Kidney (tissue), 14 donors: Measurements from ENCODE around the gene GLDC. TPM values are rescaled to one million over a fixed set of nuclear protein-coding genes. Genes with fewer than 3 reads are reported as not detected.

ENCODE experiments used
- DNase-seq, 5 donors: peaks; one replicate each; pipeline ENCODE4 v3.0.0-alpha.2; 2013 to 2020
- FAIRE-seq: peaks from 2 replicates; lab custom pipeline; 2012; peaks lifted over from hg19 to GRCh38; lab: Jason Lieb, UNC
- H3K27ac ChIP-seq, 2 donors: one replicate each; pipeline ENCODE4 v1.7.0; 2013; ENCODE audit warnings: low read depth in 2 of 2, low read length in 2 of 2, inconsistent platforms in 1 of 2
- H3K27me3 ChIP-seq: one replicate; pipeline ENCODE4 v1.7.1; 2013; ENCODE audit warnings: low read length, inconsistent platforms; ENCODE audit not compliant: control insufficient read depth, insufficient read depth
- H3K36me3 ChIP-seq, 3 donors: one replicate each; pipeline versions ENCODE4 v1.7.0 to v1.7.1; 2013; ENCODE audit warnings: low read length in 3 of 3, control low read depth in 1 of 3, inconsistent platforms in 1 of 3; ENCODE audit not compliant: insufficient read depth in 3 of 3, control insufficient read depth in 2 of 3
- H3K4me1 ChIP-seq, 3 donors: one replicate each; pipeline versions ENCODE4 v1.7.0 to v1.7.1; 2013; ENCODE audit warnings: low read length in 3 of 3, inconsistent platforms in 1 of 3, low read depth in 1 of 3; ENCODE audit not compliant: control insufficient read depth in 2 of 3, insufficient read depth in 2 of 3
- H3K4me3 ChIP-seq, 3 donors: one replicate each; pipeline versions ENCODE4 v1.7.0 to v1.8.1; 2013; ENCODE audit warnings: low read length in 3 of 3, control low read depth in 1 of 3, inconsistent platforms in 1 of 3
- H3K9ac ChIP-seq, 3 donors: one replicate each; pipeline versions ENCODE4 v1.7.0 to v1.7.1; 2013; ENCODE audit warnings: low read length in 3 of 3, control low read depth in 1 of 3, inconsistent platforms in 1 of 3
- H3K9me3 ChIP-seq, 3 donors: one replicate each; pipeline versions ENCODE4 v1.7.0 to v1.7.1; 2013; ENCODE audit warnings: low read length in 3 of 3, control low read depth in 1 of 3, inconsistent platforms in 1 of 3; ENCODE audit not compliant: control insufficient read depth in 2 of 3, insufficient read depth in 1 of 3
- intact Hi-C: fragments of 100-400 bp; cut with DNase I; formaldehyde crosslinking; loops from one replicate; pipeline ENCODE4 v1.11.1; 2022
- polyA plus RNA-seq: library from polyadenylated mRNA; stranded (reverse); fragments of 350-450 nt; fragmentation: Illumina TruSeq; extraction: RNeasy Lipid Tissue Mini Kit (QIAGEN cat#74804); gene quantifications from one replicate; pipeline ENCODE4 v1.2.3, GENCODE V29; 2014; ENCODE audit warnings: low read depth, low replicate concordance; ENCODE audit not compliant: insufficient read depth
- total RNA-seq: library from RNA; stranded (reverse); fragmentation: NEBNext Ultra II Directional; extraction: Animal tissue kit (Norgen Biotek cat#: 25700); gene quantifications from one replicate; pipeline ENCODE4 v1.2.1, GENCODE V29; 2021
- TF ChIP-seq, protein P1 (sequence below): IDR thresholded peaks from 3 replicates; pipeline ENCODE4 v1.5.1; 2012; ENCODE audit warnings: mild to moderate bottlenecking, moderate library complexity, borderline replicate concordance; ENCODE audit not compliant: insufficient read depth; ENCODE audit errors: extremely low read depth
- donor health status: control.
- donor health status: control.
- donor health status: control.
- donor health status: control.
- donor health status: control.
- donor health status: DM: yes; HTN: yes; CAD: no.
- donor health status: Normal renal cell carcinoma (clear cell type).

Gene GLDC
- total and polyA plus RNA-seq, 2 donors from 2014 or later: 60.1 to 79.7 TPM

DNA sequence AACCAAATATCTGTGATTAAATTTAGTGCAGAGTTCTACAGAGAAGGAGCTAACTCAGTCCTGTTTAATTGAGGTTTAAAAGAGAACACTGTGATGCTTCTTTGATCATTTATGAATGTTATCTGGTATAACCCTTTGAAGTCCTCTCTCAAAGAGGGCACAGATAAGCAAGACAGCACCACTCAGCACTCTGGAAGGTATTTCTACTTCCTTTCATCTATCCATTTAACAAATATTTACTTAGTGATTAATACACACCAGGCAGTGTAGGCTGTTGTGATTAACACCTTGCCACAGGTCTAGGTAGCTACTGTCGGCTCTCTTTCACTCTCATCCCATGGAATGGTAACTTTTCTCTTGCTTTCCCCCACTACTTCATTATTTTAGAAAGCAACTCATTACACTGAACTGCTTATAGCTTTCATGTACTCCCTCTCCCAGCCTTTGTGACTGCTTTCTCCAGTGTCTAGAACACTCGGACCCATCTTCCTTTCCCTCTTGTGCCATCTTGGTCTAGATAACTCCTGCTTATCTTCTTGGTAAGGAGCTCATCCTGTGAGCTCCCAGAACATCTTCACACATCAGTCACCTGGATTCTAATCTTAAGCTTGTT, 54.7 kb downstream of the GLDC start:
- no peaks in the 10 kb centered on the region for H3K9me3 ChIP-seq
- TF ChIP-seq, protein P1, sequence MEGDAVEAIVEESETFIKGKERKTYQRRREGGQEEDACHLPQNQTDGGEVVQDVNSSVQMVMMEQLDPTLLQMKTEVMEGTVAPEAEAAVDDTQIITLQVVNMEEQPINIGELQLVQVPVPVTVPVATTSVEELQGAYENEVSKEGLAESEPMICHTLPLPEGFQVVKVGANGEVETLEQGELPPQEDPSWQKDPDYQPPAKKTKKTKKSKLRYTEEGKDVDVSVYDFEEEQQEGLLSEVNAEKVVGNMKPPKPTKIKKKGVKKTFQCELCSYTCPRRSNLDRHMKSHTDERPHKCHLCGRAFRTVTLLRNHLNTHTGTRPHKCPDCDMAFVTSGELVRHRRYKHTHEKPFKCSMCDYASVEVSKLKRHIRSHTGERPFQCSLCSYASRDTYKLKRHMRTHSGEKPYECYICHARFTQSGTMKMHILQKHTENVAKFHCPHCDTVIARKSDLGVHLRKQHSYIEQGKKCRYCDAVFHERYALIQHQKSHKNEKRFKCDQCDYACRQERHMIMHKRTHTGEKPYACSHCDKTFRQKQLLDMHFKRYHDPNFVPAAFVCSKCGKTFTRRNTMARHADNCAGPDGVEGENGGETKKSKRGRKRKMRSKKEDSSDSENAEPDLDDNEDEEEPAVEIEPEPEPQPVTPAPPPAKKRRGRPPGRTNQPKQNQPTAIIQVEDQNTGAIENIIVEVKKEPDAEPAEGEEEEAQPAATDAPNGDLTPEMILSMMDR: no peak

DNA sequence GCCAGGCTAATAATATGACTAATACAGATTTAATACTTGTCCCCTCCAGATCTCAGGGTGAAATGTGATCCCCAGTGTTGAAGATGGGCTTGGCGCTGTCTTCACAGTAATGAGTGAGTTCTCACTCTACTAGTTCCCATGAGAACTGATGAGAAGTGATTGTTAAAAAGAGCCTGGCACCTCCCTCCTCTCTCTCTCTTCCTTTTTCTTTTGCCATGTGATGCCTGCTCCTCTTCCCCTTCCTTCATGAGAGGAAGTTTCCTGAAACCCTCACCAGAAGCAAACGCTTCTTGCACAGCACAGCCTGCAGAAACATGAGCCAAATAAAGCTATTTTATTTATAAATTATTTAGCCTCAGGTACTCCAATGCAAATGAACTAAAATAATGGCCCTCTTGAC, 55.2 kb downstream of the GLDC start:
- no peak for DNase-seq
- peaks cover 0 to 48% (median 24%) of the 10 kb centered on the region in 3 donors for H3K36me3 ChIP-seq
- H3K9ac ChIP-seq: no peak overlapping the region
- no peaks in the 10 kb centered on the region for H3K4me1 ChIP-seq
- H3K27ac ChIP-seq: no peak overlapping the region
- H3K27me3 ChIP-seq: no peaks in the 10 kb centered on the region
- FAIRE-seq: no peak
- no peak overlapping the region for H3K4me3 ChIP-seq
- intact Hi-C loops: no loop called here
- TF ChIP-seq, protein P1: no peak
- H3K9me3 ChIP-seq: no peaks in the 10 kb centered on the region

More for the DNA sequence above, 54.7 kb downstream of the GLDC start:
- no peaks in the 10 kb centered on the region for H3K27me3 ChIP-seq
- no peak for DNase-seq
- H3K4me3 ChIP-seq: no peak overlapping the region
- no peak for FAIRE-seq
- no peak overlapping the region for H3K9ac ChIP-seq
- no peak overlapping the region for H3K27ac ChIP-seq
- H3K36me3 ChIP-seq: peaks cover 0 to 50% (median 24%) of the 10 kb centered on the region in 3 donors
- intact Hi-C loops: no loop called here
- no peaks in the 10 kb centered on the region for H3K4me1 ChIP-seq

DNA sequence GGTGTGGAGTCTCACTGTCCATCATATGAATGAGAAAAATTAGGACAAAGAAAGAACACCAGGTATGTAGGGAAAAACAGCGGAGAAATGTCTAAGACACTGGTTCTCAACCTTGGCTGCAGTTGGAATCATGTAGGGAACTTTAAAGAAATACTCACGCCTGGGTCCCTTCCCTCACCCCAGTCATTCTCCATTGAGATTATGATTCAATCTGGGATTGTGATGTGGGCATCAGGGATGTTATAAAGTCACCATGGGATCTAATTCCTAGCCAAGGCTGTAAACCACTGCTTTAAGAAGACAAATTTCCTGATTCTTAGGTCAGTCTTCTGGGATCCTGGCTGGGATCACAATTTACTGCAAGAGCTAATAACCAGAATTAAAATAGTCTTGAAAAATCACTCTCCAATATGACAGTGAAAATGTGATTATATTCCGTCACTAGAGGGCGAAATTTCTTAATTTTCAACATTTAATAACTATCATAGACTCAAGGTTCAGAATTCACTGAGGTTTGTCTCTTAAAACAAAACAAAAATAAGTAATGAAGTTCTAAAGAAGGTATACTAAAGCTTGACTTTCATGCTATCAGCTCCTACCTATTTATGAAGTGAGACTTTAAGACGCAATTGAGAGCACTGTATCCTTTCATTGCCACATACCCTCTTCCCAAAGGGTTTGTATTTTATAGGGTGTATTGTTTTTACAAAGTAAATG, 60.5 kb downstream of the GLDC start:
- TF ChIP-seq, protein P1: peak; percentile 35
- FAIRE-seq: peak; percentile 17
- Histone ChIP-seq H3K36me3 (peaks cover 0 to 50% (median 19%) of the 10 kb centered on the region in 3 donors), H3K27ac (no peak overlapping the region), H3K27me3 (no peaks in the 10 kb centered on the region), H3K4me3 (no peak overlapping the region), H3K9me3 (no peaks in the 10 kb centered on the region), H3K4me1 (no peaks in the 10 kb centered on the region), H3K9ac (no peak overlapping the region)
- intact Hi-C loops: no loop called here
- peak in 2 of 5 donors; percentile 32 to 51 for DNase-seq
